Measurements from ENCODE around the gene HYCC1.
"Not testable (repeated sequence)": the region's sequence is repeated elsewhere in the genome, so short reads cannot be mapped to it uniquely, and the experiment has no call there.

- not testable (repeated sequence) for TF ChIP-seq CTCF (conservative IDR thresholded peaks at IDR 0.05); ZFX (IDR thresholded peaks at IDR 0.05)
Measured at GRCh38 chr7:23035542-23036371, 21.8 kb upstream of the HYCC1 start.

Data from C4-2B (cell line).